Measurements from ENCODE around the gene NCAN. TPM values are rescaled to one million over a fixed set of nuclear protein-coding genes. Genes with fewer than 3 reads are reported as not detected.

Gene NCAN
- total RNA-seq (2022): not detected in 2 replicates
- Bru-seq, nascent RNA: percentile 6 among the genes with signal in this experiment
- percentile 15 among the genes with signal in this experiment for BruChase-seq, experiment 1, labeled RNA remaining after a 6-hour chase
- percentile 5 among the genes with signal in this experiment for BruChase-seq, experiment 2, labeled RNA remaining after a 2-hour chase
- long read RNA-seq: 0 reads

- intact Hi-C loops (cut with micrococcal nuclease): no loop called here
- POLR2A ChIA-PET: no interaction called here
- no peaks in the 10 kb centered on the region for H3K9me3 Mint-ChIP-seq (ENCODE audit: unreplicated experiment)
- no peak for DNase-seq (ENCODE audit: unreplicated experiment)
- no peak for TF ChIP-seq CTCF (IDR thresholded peaks at IDR 0.05; ENCODE audit: unreplicated experiment)
- H3K4me1 Mint-ChIP-seq (ENCODE audit: insufficient read depth, unreplicated experiment): peaks cover 12% of the 10 kb centered on the region
- no peaks in the 10 kb centered on the region for H3K36me3 Mint-ChIP-seq (ENCODE audit: insufficient read depth, unreplicated experiment)
- H3K4me3 Mint-ChIP-seq (ENCODE audit: unreplicated experiment): no peak within 1 kb of the TSS
- H3K27me3 Mint-ChIP-seq (ENCODE audit: insufficient read depth, unreplicated experiment): peaks cover 32% of the 10 kb centered on the region
- H3K27ac Mint-ChIP-seq (ENCODE audit: low read depth, unreplicated experiment): no peak within 1 kb of the TSS
- CTCF ChIA-PET: no interaction called here
- BruUV-seq (replicated peaks): no TSS peak
These were observed at the start of gene NCAN for GRCh38 chr19:19211499-19212420. Gene NCAN (plus strand): TSS chr19:19211958. CDS start chr19:19216954, 4,996 bp downstream.

DNA sequence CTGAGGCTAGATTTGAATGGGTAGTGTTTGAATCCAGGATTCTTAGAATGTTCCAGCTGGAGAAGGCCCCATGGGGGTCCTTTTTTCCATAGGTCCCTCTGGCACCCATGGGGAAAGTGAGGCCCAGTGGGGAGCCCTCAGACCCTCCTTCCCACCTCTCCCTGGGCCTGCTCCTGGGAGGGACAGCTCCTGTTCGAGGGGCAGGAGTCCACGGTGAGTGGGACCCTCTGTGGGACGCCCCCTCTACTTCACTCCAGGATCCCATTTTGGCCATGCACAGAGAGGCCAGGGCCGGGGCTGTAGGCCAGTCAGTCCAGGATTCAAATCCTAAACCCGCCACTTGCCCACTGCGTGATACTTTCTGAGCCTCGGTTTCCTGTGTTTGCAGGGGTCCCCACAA, 49.3 kb upstream of the NCAN start:
- no peak for TF ChIP-seq CTCF (IDR thresholded peaks at IDR 0.05; ENCODE audit: unreplicated experiment)
- no TSS peak for BruUV-seq (replicated peaks)
- CTCF ChIA-PET: no interaction called here

DNA sequence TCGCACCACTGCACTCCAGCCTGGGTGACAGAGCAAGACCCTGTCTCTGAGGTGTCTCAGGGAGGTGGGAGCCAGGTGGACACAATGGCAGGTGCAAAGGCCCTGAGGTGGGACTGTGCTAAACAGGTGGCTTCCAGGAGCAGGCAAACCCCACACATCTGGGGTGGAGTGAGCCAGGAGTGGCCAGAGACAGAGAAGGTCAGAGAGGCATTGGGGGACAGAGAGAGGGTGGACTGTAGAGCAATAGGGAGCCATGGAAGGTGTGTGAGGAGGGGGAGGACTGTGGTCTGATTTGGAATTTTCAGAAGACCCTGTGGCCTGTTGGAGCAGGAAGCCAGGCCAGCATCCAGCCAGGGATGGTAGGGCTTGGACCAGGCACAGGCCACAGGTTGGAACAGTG, 46.4 kb upstream of the NCAN start:
- POLR2A ChIA-PET: no interaction called here
- Mint-ChIP-seq H3K4me1 (ENCODE audit: insufficient read depth, unreplicated experiment) (no peaks in the 10 kb centered on the region), H3K4me3 (ENCODE audit: unreplicated experiment) (no peak overlapping the region), H3K27me3 (ENCODE audit: insufficient read depth, unreplicated experiment) (no peaks in the 10 kb centered on the region), H3K36me3 (ENCODE audit: insufficient read depth, unreplicated experiment) (no peaks in the 10 kb centered on the region), H3K9me3 (ENCODE audit: unreplicated experiment) (no peaks in the 10 kb centered on the region), H3K27ac (ENCODE audit: low read depth, unreplicated experiment) (no peak overlapping the region)
- no TSS peak for BruUV-seq (replicated peaks)
- CTCF ChIA-PET: no interaction called here
- no peak for DNase-seq (ENCODE audit: unreplicated experiment)
- TF ChIP-seq CTCF (IDR thresholded peaks at IDR 0.05; ENCODE audit: unreplicated experiment): no peak
- intact Hi-C loops (cut with micrococcal nuclease): no loop called here

More for the DNA sequence above, 49.3 kb upstream of the NCAN start:
- H3K4me1 Mint-ChIP-seq (ENCODE audit: insufficient read depth, unreplicated experiment): no peaks in the 10 kb centered on the region
- no peaks in the 10 kb centered on the region for H3K27me3 Mint-ChIP-seq (ENCODE audit: insufficient read depth, unreplicated experiment)
- no peak overlapping the region for H3K4me3 Mint-ChIP-seq (ENCODE audit: unreplicated experiment)
- H3K27ac Mint-ChIP-seq (ENCODE audit: low read depth, unreplicated experiment): no peak overlapping the region
- intact Hi-C loops (cut with micrococcal nuclease): no loop called here
- H3K9me3 Mint-ChIP-seq (ENCODE audit: unreplicated experiment): no peaks in the 10 kb centered on the region
- no peak for DNase-seq (ENCODE audit: unreplicated experiment)
- peaks cover 6% of the 10 kb centered on the region for H3K36me3 Mint-ChIP-seq (ENCODE audit: insufficient read depth, unreplicated experiment)
- POLR2A ChIA-PET: no interaction called here

GRCh38 chr19:19167612-19168011, 44.1 kb upstream of the NCAN start:
- no peaks in the 10 kb centered on the region for H3K9me3 Mint-ChIP-seq (ENCODE audit: unreplicated experiment)
- DNase-seq (ENCODE audit: unreplicated experiment): no peak
- no peaks in the 10 kb centered on the region for H3K36me3 Mint-ChIP-seq (ENCODE audit: insufficient read depth, unreplicated experiment)
- ChIA-PET CTCF (interaction anchor here (0.6 to 1.8 kb wide), 7 partner anchors 17 to 194 kb away, joined by 3 to 7 read pairs (median 3); no protein-coding TSS in a partner anchor), POLR2A (no interaction called here)
- TF ChIP-seq CTCF (IDR thresholded peaks at IDR 0.05; ENCODE audit: unreplicated experiment): no peak
- intact Hi-C loops (cut with micrococcal nuclease): no loop called here
- H3K4me1 Mint-ChIP-seq (ENCODE audit: insufficient read depth, unreplicated experiment): peaks cover 6% of the 10 kb centered on the region
- H3K27me3 Mint-ChIP-seq (ENCODE audit: insufficient read depth, unreplicated experiment): no peaks in the 10 kb centered on the region
- BruUV-seq (replicated peaks): no TSS peak
- no peak overlapping the region for H3K27ac Mint-ChIP-seq (ENCODE audit: low read depth, unreplicated experiment)
- no peak overlapping the region for H3K4me3 Mint-ChIP-seq (ENCODE audit: unreplicated experiment)

Measured in MCF 10A (cell line).